ENCODE data around the gene TRIM17. TPM values are rescaled to one million over a fixed set of nuclear protein-coding genes. Genes with fewer than 3 reads are reported as not detected.

TRIM17 gene
- total and polyA plus RNA-seq, 2 of the 13 experiments (the other 11 are each of a cell fraction or from before 2014, with no cell fraction given) = 0.32 to 0.64 TPM

- no peak overlapping the region for H2AFZ ChIP-seq (ENCODE audit: low read length)
- TF ChIP-seq MYNN (CRISPR knock-in tag; IDR thresholded peaks at IDR 0.05; ENCODE audit: low read depth) (no peak), ARID2 (CRISPR knock-in tag; IDR thresholded peaks at IDR 0.05; ENCODE audit: borderline replicate concordance) (no peak), ZIK1 (CRISPR knock-in tag; IDR thresholded peaks at IDR 0.05; ENCODE audit: borderline replicate concordance, low read depth) (no peak), EHMT2 (IDR thresholded peaks at IDR 0.05; ENCODE audit: borderline replicate concordance, low read depth, low read length) (no peak), ZNF354B (CRISPR knock-in tag; IDR thresholded peaks at IDR 0.05) (no peak), RELA (CRISPR knock-in tag; IDR thresholded peaks at IDR 0.05) (no peak), ZNF230 (CRISPR knock-in tag; IDR thresholded peaks at IDR 0.05) (no peak), HNF1B (CRISPR knock-in tag; IDR thresholded peaks at IDR 0.05) (no peak), FOXC1 (CRISPR knock-in tag; IDR thresholded peaks at IDR 0.05; ENCODE audit: borderline replicate concordance) (no peak), HIVEP1 (CRISPR knock-in tag; IDR thresholded peaks at IDR 0.05) (no peak), PAWR (CRISPR knock-in tag; IDR thresholded peaks at IDR 0.05; ENCODE audit: borderline replicate concordance) (no peak)
- WGBS (ENCODE audit: low lambda C conversion rate) = 39% methylated on average over 9 of the region's 9 CpGs
- H3K9me3 ChIP-seq (ENCODE audit: low read length) = no peaks in the 10 kb centered on the region
- no TSS peak for BruUV-seq (replicated peaks)
- ChIA-PET CTCF (ENCODE audit: low intra/inter-chr PET ratio, low total read pairs) (no interaction called here), POLR2A (no interaction called here)
- H3K9ac ChIP-seq (ENCODE audit: insufficient read depth, low read depth, low read length) = no peak overlapping the region
- H3K4me1 ChIP-seq (ENCODE audit: insufficient read depth, low read length) = no peaks in the 10 kb centered on the region
- no peak overlapping the region for H3K4me2 ChIP-seq (ENCODE audit: low read depth, low read length)
- H3K79me2 ChIP-seq (ENCODE audit: insufficient read depth, low read length) = no peaks in the 10 kb centered on the region
- H3K4me3 ChIP-seq (replicated peaks in 1 of 3; ENCODE audit: insufficient read depth in 1 of 3, low read depth in 2 of 3, low read length in 3 of 3) = no peak overlapping the region
- ATAC-seq (no peak), FAIRE-seq (no peak), DNase-seq (ENCODE audit: low spot score) (no peak)
- in situ Hi-C loops (cut with HindIII; ENCODE audit: extremely low pct_ligation_motif_present, low pct_unique_long_range_greater_than_20kb) (no loop called here), intact Hi-C loops (cut with micrococcal nuclease; ENCODE audit: unreplicated experiment) (no loop called here)
- no peaks in the 10 kb centered on the region for H3K36me3 ChIP-seq (replicated peaks in 1 of 2; ENCODE audit: control insufficient read depth in 1 of 2, insufficient read depth in 2 of 2, low read length in 2 of 2)
- peaks cover 1 to 19% of the 10 kb centered on the region in 2 experiments; a peak in 2 of 5 replicates for H3K27me3 ChIP-seq (ENCODE audit: control insufficient read depth in 1 of 2, insufficient read depth in 2 of 2, low read length in 2 of 2)
- no peaks in the 10 kb centered on the region for H4K20me1 ChIP-seq (ENCODE audit: insufficient read depth, low read length)
- no peak overlapping the region for H3K27ac ChIP-seq (ENCODE audit: extremely low read length, insufficient read depth, low read length)
These were observed 24.3 kb upstream of the TRIM17 start for GRCh38 chr1:228440761-228441500.
